IPS DF 4.7 (cell line): ENCODE measurements around the gene ARHGAP20.

Experiments used
- DNase-seq: peaks from one replicate; pipeline ENCODE4 v3.0.0-alpha.2; 2013; ENCODE audit warnings: low spot score; ENCODE audit errors: extremely low read depth

ARHGAP20 gene

DNA sequence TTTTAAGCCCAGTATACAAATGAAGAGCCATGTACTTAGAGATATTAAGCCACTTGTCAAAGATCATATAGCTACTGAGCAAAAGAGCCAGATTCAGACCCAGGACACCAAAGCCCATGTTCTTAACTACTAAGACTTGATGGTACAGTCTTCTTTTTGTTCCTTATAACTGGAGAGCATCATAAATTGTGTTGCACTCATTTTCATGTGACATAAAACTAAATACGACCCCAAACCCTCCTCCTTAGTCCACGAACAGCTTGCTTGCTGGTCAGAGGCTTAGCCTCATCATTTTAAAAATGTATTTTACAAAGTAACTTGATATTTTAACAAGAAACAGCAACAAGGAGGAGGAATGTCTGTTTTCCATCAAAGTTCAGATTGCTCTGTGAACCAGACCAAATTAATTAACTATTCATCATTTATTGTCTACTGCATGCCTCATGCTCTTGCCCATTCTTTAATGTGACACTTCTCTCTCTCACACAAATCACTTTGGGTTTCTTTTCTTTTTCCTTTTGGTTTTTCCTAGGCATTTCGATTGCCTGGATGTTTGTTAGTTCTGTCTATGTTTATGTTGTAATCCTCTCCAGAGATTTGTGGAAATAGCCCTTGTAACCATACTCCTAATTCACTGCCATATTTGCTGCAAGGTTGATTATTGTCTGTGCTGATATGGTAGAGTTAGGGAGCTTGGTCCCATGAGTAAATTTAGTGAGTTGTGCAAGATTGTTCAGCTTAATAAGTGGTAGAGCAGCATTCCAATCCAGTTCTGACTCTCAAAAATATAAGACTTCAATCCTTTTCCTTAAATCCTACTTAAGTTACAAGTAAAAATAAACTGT is 8.4 kb upstream of the ARHGAP20 start:
- DNase-seq: no peak

DNA sequence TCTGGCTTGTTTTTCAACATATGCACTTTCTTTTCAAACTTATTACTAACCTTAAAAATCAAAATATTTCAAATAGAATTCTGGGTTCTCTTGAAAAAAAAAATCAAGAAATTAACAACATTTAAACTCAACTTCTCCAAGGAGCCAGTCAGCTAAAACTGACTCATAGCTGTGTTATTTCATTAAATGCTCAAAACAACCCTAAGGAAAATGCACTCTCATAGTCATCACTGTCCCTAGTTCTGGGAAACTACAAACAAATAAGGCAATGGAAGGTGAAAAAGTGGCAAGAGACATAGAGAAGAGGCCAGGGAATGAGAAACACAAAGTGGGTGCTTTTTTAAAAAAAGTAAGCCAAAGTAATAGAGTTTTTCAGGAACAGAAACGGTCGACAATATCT is 4.1 kb upstream of the ARHGAP20 start:
- DNase-seq: no peak

DNA sequence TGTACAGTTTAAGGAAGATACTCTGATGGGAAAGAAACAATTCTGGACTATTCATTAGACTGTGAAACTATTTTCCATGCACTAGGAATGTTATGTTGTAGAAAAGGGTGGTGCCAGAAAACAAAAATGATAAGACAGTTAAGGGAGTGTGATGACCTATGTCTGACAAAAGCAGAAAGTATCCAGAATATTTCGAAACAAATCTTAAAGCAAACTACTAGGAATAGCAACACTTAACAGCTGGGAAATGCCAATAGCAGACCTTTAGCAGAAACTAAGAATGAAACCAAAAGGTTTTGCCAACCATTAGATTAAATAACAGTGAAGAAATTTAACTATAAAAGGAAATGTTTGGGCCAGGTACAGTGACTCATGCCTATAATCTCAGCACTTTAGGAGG is 3.3 kb upstream of the ARHGAP20 start:
- DNase-seq: no peak

- DNase-seq: no peak
Measured at GRCh38 chr11:110713449-110713776, 1.2 kb upstream of the ARHGAP20 start.

DNA sequence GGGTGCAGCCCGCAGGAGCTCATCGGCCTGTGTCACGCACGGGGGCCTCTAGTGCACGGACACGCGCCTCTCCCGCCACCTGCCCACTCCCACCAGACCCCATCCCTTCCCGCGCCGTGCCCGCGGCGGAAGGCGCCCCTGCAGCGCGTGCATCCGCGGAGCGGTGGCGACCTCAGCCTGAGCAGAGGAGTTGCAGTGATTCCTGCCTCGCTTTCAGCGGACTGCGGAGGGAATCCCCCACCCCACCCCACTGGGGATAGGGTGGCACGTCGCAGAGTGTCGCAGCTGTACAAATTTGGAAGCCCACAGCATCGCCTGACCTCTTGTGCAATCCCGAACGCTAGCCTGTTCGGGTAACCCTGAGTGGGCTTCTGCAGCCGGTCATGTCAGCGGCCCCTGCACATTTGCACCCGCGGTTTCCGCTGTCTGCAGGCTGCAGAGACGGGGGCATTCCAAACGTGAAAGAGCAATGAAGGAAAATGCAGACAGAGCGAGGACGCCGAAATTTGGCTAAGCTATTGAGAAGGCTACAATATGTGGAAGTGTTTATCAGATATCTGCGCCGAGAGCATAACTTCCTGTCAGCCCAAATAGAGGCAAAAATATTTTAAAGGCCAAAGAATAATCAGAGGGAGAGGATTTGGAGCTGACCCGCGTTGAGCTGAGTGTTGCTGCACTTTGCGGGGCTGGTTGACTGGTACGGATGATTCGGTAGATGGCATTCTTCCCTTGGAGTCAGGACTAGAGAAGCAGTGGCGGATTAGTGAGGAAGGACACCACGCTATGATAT is 617 bp upstream of the ARHGAP20 start:
- no peak for DNase-seq

- no peak for DNase-seq
Measured at GRCh38 chr11:110711448-110711775, 825 bp downstream of the ARHGAP20 start.

DNA sequence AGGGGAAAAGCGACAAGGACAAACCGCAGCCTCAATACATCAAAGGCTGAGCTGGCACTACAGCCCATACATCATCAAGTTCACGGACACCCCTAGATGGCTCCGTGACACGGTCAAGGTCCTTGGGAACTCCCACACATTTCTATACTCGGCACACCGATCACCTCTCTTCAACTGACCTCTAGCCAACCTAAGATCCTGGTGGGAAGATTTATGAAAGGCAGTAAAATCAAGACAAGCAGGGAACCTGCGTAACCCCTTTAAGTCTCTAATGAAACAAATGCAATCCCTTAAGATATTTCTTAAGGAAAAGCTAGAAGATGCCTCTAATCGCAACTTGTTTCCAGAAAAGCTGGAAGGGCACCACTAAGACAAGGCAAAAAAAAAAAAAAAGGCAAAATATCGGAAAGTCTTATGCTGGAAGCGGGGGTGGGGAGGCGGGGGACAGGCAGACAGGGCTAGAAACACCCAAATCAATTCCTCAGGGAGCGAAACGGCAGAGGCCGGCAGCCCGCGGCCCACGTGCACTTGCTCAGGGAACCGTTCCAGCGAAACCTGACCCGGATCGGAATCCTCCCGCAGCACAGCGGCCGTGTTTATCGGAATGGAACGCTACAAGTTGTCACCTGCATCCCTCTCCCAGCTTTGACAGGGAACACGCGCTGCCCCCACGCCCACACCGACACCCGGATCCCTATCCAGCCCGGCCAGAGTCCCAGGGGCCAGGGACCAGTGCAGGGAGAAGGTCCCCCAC is 1.4 kb downstream of the ARHGAP20 start:
- DNase-seq: no peak

DNA sequence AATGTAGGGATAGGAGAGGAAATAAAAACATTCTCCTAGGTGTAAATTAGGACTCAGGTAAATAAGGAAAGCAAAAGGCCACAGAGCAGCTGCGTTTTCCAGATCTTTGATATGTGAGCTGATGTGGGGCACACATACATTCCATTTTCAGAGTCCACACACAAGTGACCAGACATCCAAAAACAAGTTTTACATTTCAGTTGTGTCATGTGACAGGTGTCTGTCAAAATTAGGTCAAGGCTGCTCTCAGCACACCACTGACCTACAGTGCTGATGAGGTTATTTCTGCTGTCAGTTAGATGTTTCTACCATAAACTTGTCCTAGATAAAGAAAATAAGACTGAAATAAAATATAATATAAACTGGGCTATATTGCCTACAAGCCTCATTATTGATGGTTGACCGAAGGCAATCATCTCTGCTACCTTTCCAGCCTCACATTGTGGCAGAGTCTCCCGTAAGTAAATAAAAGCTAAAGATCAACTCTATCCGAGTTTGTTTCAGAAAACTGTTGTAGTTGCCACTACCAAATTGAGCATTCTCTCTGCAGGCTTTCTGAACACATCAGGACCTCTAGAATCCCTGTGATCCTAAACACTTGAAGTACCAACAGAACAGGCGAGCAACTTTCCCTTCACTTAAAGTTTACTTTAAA is 7.9 kb downstream of the ARHGAP20 start:
- no peak for DNase-seq

DNA sequence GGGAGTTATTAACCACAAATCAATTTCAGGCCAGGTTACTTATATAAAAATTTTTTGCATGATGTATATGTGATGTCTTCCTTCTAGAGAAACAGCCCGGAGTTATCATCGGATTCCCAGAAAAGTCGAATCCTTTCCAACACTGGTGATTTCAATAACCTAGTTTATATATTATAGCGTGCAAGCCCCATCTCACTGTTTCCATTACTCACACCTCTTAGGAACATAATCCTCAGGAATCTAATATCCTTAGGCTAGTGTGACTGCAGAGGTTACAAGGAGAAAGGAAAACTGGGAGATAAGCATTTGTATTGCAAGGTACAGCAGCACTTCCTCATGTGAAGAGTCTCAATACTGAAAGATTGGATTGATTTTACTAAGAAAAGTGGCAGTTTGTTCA is 20.3 kb downstream of the ARHGAP20 start:
- DNase-seq: no peak

GRCh38 chr11:110689306-110689705 is 22.9 kb downstream of the ARHGAP20 start:
- DNase-seq: no peak

- DNase-seq: no peak
Measured at GRCh38 chr11:110679323-110679975, 32.8 kb downstream of the ARHGAP20 start.

DNA sequence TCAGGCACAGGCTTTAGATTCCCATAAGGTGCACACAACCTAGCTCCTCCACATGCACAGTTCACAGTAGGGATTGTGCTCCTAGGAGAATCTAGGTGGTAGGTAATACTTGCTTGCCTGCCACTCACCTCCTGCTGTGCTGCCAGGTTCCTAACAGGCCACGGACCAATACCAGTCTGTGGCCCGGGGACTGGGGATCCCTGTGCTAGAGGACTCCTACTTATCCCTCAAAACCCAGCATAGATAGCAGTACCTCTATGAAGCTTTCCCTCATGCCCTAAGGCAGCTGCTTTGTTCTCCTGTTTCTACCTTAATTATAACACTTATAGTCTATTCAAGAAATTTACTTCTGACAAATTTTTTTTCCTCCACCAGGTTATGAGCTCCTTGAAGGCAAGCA is 36.7 kb downstream of the ARHGAP20 start:
- DNase-seq: no peak

DNA sequence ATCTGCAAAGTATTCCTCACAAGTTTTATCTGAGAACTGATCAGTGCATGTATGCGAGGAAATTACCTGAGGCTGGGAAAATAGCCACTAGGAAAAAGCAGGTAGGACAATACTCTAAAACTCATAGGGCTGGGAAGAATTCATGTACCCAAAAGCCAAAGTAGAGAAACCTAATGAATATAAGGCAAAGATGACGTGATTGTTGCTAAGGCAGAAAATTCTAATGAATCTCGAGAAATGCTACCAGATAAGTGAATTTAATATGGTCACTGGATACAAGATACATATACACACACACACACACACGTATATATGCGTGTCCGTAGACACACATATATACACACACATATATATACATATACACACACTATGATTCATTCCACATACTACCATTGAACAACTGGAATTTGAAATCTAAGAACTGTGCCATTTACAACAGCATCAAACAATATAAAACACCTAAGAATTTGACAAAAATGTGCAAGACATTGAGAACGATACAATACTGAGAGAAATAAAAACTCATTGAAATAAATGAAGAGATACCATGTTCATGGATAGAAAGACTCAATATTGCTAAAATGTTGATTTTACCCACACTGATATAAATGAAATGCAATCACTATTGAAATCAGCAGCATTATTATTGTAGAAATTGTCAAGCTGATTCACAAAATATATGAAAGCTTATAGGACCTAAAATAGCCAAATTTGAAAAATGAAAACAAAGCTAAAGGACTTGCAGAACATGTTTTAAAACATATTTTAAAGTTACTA is 46.4 kb downstream of the ARHGAP20 start:
- DNase-seq: no peak

DNA sequence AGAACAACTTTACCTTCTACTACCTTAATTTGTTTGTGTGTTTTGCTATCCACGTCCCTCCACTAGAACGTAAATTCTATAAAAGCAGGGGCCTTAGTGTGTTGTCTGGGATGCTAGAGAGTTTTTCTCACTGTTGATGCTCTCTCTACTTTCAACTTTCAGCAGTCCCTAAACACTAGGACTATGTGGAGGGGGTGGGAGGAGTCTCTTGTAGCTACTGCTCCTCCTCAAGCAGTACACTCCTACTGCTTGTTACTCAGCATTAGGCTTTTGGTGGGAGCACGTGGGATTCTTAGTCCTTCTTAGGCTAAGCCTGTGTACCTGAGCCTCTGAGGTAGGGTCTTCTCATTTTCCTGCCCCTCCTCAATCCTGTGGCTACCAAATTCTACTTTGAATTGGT is 56.3 kb downstream of the ARHGAP20 start:
- DNase-seq: no peak

GRCh38 chr11:110654456-110654855 is 57.8 kb downstream of the ARHGAP20 start:
- no peak for DNase-seq

- no peak for DNase-seq
Measured at GRCh38 chr11:110645253-110645652, 67.0 kb downstream of the ARHGAP20 start.

GRCh38 chr11:110634370-110634769 is 77.9 kb downstream of the ARHGAP20 start:
- no peak for DNase-seq

- DNase-seq: no peak
Measured at GRCh38 chr11:110631551-110631950, 80.7 kb downstream of the ARHGAP20 start.

- no peak for DNase-seq
Measured at GRCh38 chr11:110629594-110629993, 82.6 kb downstream of the ARHGAP20 start.

- no peak for DNase-seq
Measured at GRCh38 chr11:110621826-110622225, 90.4 kb downstream of the ARHGAP20 start.
